Hematopoietic multipotent progenitor cell treated with erythropoietin and hydrocortisone succinate and interleukin-3 and kit ligand, for 15 days (in vitro differentiated cells): ENCODE results near the gene CCNB2.
"Not testable (repeated sequence)": the region's sequence is repeated elsewhere in the genome, so short reads cannot be mapped to it uniquely, and the experiment has no call there.

ENCODE experiments used
- DNase-seq: peaks from one replicate; pipeline ENCODE4 v3.0.0-alpha.2; 2015; ENCODE audit warnings: low spot score

The CCNB2 gene

DNA sequence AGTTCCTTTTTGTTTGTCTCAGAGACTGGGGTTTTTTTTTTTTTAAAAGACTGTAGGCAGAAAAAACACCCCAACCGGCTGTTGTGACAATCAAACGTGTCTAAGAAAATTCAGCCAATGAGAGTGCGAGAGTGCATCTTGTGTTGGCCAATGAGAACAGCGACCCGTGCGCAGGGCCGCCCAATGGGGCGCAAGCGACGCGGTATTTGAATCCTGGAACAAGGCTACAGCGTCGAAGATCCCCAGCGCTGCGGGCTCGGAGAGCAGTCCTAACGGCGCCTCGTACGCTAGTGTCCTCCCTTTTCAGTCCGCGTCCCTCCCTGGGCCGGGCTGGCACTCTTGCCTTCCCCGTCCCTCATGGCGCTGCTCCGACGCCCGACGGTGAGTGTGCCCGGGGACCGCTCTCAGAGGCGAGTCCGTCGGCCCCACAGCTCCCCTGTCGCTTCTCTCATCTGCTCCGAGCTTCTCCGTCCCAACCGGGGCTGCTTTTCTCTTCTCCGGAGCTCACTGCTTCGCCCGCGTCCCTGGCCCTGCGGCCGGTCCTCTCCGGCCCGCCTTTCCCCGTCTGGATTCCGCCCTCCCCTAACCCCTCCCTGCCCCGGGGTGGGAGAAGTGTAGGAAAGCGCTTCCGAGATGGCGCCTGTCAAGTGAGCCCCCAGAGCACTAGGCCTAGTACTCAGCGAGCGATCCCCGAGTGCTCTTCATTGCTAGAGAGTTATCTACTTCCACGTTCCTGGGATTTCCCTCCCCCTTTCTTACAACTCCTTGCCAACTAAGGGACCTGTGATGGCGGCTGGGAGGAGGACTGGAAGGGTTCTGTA is at the start of gene CCNB2:
TSS of gene CCNB2 (plus strand) at position 235 of the 821 bp plus-strand sequence. CDS start at position 358, 123 bp downstream.
- DNase-seq = peak; percentile 93

DNA sequence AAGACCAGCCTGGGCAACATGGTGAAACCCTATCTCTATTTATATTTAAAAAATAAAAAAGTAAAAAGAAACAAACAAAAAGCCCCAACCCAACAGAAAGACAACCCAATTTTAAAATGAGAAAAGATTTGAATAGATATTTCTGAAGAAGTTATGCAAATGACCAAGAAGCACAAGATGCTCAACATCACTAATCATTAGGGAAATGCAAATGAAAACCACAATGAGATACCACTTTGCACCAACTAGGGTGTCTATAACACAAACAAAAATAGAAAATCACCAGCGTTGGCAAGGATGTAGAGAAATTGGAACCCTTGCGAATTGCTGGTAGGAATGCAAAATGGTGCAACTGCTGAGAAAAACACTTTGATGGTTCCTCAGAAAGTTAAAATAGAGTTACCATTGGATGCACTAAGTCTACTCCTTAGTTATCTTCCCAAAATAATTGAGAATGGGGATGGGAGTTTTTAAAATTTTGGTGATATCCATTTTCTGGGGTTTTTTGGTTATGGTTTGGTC is 45.8 kb upstream of the CCNB2 start:
- no peak for DNase-seq

DNA sequence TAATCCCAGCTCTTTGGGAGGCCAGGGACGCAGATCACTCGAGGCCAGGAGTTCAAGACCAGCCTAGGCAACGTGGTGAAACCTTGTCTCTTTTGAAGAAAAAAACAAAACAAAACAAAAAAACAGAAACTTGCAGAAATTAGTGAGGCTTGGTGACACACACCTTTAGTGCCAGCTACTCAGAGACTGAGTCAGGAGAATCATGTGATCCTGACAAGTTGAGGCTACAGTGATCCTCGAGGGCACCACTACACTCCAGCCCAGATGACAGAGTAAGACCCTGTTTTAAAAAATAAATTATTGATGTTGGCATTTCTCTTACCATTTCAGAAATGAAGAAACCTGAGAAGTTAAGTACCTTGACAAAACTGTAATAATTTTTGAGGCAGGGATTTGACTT is 44.6 kb upstream of the CCNB2 start:
- no peak for DNase-seq

DNA sequence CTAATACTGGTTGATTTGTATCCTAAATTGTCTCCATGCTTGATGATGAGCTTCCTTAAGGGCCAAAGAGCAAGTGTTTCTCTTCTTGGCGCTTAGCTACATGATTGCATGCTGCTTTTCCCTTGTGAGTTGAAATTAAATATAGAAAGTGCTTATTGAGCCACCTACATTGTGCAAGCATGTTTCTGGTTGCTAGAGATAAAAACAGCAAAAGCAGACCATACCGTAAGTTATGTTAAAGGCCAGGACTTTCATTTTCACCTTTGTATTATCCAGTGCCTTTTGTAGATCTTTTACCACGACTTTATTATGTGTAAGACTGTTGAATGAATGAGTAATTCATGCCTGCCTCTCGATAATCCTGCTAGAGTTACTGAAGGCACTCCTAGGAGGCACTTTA is 41.9 kb upstream of the CCNB2 start:
- DNase-seq = peak; percentile 23

DNA sequence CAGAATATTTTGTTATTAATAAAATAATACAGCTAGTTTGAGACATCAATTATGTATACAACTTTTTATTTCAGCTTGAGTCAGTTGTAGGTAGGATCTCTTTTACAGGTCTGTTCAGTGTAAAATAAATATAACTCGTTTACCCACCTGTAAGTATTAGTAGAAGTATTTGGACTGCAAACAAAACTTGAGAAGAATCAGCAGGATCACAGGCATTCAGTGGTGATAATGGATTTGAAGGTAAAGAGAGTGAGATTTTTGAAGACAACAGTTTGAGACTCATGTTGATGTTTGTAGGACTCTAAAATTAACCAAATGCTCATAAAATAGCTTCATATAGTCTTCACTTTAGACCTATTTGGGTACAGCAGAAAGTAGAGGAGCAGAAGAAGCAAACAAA is 35.5 kb upstream of the CCNB2 start:
- no peak for DNase-seq

DNA sequence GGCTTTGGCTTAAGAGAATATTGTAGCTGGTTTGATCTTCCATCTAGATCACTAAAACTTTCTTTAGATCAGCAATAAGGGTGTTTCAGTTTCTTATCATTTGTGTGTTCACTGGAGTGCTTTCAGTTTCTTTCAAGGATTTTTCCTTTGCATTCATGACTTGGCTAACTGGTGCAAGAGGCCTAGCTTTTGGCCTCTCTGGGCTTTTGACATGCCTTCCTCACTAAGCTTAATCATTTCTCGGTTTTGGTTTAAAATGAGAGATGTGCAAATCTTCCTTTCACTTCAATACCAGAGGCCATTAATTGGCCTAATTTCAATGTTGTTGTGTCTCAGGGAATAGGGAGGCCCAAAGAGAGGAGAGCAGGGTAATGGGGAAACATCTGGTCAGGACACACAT is 30.3 kb upstream of the CCNB2 start:
- no peak for DNase-seq

DNA sequence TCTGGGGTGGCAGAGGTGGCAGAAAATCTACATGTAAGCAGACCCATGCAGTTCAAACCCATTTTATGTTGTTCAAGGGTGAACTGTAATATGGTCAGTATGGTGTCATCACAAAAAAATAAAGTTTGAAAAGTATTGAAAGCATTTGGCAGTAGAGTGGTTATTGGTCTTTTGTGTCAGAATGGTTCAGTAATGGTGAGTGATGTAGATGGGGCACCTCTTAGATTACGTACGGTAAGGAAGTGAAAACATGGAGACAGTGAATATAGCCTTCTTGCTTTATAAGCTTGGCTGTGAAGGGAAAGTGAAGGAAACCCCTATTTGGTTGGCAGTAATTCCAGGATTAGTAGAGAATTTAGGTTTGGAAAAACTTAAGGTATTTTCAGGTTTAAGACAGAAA is 17.2 kb upstream of the CCNB2 start:
- no peak for DNase-seq

DNA sequence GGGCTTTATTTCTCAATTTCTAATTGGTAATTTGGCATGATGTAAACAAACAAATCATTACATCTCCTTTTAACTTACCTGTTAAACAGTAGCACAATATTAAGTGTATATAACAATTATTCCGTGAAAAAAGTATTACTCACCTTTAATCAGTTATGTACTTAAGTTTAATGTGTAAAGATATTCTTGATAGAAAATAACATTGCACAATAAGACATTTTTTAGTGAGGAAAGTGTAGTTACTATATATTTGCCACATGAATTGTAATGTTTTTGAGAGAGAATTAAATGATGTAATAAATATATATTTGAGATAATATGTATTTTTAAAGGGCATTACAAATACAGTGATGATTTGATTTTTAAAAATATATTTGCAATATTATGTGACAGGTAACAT is 10.9 kb upstream of the CCNB2 start:
- DNase-seq = no peak

DNA sequence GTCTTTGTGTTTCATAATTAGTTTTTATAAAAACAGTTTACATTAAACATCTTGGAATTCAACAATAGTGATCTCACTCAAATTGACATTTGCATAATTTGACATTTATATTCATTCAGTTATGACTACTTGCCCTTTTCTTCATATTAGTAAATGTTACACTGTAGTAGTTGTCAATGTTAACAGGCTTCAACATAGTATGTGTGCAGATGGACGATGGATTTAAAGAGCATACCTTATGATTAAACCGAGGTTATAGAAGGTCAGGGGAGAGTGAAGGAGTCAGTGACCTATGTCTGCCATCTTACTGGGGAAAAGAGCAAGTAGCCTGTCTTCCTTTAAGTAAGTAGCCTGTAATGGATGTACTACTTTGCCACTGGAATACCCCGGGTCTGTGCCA is 8.5 kb upstream of the CCNB2 start:
- no peak for DNase-seq

DNA sequence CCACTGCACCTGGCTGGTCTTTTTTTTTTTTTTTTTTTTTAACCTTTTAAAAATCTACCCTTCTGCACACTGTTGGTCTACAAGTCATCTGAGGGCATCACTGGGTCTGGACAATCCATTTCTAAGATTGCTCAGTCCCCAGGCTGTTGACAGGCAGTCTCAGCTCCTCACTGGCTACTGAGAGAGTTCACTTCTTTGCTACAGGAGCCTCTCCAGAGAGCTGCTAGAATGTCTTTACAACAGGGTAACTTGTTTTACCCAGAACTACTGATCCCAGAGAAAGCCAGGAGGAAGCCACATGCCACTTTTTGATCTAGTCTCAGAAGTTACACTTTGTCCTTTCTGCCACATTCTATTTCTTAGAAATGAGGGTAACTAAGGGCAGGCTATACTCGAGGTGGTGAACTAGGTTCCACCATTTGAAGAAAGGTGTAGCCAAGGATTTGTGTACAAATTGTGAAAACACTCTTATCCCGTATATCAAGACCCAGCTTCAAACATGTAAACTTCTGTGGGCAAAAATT is 5.7 kb upstream of the CCNB2 start:
- no peak for DNase-seq

DNA sequence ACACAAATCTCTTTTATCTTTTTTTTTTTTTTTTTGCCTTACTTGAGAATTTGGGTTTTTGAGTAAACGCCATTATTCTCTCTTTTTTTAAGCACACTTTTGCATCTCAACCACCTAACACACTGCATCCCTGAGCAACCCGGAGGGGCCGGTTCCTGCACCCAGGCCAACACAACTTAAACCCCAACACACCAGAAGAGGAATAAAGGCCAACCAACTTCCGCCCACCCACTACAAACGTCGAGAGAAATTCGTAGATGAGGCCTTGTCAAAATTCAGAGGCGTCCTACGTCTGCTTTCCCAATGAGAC is 389 bp upstream of the CCNB2 start:
- DNase-seq = no peak

DNA sequence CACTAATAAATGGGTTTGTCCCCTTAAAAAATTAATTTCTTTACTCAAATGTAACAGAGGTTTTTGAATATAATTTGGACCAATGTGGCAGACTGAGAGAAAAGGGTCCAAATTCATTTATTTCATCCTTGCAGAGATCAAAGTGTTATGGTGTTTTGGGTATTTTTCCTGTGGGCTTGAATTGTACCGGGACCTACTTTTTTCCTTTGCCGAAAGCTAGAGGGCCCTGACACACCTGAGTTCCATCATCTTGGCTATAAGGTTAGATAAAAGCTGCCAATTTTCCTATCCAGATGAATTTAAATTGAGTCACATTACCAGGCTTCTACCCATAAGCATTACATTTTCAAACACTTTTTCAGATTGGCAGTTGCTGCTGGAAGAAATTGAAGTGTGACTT is 908 bp downstream of the CCNB2 start:
- DNase-seq = peak; percentile 14

DNA sequence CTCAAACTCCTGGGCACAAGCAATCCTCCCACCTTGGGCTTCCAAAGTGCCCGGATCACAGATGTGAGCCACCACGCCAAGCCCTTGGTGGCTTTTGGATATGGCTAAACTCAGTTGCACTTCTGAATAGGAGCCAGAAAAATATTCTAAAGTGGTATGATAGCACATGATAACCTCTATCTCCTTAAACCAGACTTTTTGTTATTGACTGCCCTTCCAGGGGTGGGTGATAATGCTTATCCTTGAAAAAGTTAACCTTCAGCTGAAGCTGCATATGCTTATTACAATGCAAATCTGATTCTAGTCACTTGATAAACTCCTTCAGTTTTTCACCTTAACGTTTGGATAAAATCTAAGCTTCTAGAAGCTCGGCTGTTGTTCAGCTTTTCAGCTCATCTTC is 6.3 kb downstream of the CCNB2 start:
- DNase-seq = peak; percentile 42

DNA sequence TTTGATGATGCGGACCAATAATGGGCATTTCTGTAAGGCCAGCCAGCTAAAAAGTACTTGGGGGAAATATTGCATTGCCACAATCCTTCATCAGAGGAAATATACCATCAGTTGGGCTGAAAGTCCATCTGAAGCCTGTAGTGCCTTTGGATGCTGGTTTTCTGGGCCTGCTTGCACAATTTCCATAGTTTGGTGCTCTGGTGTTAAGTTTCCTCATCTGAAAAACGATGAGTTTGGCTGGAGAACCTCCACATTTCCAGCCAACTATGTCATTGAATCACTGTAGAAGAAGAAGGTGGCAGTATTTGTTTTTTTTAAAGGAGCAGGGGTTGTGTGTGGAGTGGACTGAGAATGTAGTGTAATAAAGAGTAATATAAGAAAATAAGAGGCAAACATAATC is 10.1 kb downstream of the CCNB2 start:
- DNase-seq = no peak

DNA sequence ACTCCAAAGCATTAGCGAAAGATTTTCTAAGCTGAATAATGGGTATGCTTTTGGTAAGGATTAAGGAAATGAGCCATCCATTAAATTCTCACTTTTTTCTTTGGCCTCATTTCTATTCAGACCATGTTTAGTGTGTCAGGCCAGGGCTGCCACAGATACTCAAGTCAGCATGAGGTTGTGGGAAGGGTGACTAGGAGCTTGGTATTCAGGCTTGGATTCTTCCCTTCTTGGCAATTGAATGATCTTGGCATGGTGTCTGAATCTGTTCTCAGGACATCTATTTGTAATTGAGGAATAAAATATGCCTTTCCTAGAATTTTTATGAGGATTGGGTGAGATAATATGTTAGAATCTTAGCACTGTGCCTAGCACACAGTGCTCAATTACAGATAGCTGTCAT is 11.2 kb downstream of the CCNB2 start:
- DNase-seq = no peak

DNA sequence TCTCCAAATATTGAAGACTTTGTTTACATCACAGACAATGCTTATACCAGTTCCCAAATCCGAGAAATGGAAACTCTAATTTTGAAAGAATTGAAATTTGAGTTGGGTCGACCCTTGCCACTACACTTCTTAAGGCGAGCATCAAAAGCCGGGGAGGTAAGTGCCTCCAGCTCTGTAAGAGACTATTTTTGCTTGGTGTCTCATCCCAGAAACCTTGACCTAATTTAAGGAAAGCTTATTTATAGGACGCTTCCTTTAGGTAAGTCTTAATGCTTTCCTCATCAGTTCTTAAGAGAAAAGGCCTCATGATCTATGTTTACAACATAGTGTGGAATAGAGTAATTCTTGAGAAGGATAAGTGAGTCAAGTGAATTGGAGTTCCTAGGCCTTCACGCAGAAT is 11.8 kb downstream of the CCNB2 start:
- no peak for DNase-seq

DNA sequence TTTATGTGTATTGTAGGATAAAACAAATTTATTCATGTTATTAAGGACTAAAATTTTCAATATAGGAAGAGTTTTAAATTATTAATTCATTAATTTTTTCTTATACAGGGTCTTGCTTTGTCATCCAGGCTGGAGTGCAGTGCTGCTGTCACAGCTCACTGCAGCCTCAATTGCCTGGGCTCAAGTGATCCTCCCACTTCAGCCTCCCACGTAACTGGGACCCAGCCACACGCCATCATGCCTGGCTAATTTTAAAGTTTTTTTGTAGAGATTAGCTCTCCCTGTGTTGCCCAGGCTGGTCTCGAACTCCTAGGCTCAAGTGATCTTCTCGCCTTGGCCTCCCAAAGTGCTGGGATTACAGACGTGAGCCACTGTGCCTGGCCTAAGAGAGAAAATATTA is 14.7 kb downstream of the CCNB2 start:
- DNase-seq = no peak

DNA sequence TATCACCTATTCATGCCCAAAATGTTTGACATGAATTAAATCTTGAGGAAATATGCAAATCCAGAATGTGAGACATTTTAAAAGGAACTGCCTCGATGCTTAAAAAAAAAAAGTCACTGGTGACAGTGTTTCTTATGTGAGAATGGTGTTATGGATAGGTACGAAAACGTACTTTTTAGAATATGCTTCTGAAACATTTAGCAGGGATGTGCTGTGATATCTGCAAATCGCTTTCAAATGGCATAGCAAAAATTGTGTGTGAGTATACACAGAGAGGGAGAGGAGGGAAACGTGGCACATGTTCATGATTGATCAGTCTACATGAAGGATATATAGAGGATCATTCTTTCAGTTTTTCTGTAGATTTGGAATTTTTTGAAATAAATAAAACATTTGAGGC is 16.0 kb downstream of the CCNB2 start:
- DNase-seq = no peak

DNA sequence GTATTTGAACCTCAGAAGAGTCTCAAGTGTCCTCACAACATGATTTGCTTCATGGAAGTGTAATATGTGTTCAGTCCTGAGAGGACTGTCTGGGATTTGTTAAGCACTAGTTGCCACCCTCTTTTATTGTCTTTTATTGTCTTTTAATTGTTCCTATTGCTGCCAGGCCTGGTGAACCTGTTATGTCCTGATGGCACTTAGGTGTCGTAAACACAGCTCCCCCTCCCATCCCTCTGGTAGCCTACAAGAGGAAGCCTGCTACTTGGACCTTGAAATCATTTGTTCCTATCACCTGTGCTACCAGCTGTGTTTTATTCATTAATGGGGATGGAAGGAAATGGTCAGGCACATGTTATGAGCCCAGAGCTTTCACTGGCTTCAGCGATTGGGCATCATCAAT is 19.3 kb downstream of the CCNB2 start:
- DNase-seq = no peak

DNA sequence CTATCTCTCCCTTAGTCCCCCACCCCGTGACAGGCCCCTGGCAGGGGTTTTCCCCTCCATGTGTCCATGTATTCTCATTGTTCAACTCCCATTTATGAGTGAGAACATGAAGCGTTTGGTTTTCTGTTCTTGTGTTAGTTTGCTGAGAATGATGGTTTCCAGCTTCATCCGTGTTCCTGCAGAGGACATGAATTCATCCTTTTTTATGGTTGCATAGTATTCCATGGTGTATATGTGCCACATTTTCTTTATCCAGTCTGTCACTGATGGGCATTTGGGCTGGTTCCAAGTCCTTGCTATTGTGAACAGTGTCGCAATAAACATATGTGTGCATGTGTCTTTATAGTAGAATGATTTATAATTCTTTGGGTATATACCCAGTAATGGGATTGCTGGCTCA is 20.7 kb downstream of the CCNB2 start:
- DNase-seq = not testable (repeated sequence)

DNA sequence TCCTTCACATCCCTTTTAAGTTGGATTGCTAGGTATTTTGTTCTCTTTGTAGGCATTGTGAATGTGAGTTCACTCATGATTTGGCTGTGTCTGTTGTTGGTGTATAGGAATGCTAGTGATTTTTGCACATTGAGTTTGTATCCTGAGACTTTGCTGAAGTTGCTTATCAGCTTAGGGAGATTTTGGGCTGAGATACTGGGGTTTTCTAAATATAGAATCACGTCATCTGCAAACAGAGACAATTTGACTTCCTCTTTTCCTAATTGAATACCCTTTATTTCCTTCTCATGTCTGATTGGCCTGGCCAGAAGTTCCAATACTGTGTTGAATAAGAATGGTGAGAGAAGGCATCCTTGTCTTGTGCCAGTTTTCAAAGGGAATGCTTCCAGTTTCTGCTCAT is 22.3 kb downstream of the CCNB2 start:
- not testable (repeated sequence) for DNase-seq

DNA sequence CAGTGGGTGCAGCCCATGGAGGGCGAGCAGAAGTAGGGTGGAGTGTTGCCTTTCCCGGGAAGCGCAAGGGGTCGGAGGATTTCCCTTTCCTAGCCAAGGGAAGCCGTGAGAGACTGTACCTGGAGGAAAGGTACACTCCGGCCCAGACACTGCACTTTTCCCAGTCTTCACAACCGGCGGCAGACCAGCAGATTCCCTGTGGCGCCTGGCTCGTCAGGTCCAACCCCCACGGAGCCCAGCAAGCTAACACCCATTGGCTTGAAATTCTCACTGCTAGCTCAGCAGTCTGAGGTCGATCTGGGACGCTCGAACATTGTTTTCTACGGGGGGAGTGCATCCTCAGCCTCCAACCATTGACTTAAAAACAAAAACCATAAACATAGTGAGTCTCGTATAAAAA is 26.5 kb downstream of the CCNB2 start:
- no peak for DNase-seq

DNA sequence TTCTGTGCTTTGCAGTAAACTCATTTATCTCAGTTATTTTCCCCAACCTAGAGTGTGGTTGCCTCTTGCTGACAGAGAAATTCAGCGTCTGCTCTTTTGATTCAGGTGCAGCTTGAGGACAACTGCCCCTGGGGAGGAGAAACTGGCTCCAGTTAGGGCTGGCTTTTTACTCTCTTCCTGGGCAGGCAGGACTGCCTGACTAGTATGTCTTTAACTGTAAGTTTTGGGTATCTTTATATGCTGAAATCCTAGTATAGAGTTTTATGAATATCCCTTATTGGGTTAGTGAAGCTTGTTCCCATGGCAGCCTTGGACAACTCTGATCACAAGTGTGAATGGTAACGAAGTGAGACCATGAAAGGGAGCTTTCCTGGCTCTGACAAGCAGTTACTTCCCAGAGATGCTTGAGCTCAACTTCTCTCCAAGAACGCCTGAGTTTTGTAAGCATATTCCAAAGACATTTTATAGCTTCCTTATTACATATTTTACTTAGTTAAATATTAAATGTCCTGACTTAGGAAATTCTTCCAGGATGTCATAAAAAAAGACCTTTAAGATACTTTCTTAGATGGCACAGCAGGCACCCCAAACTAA is 27.1 kb downstream of the CCNB2 start:
- DNase-seq = no peak
